WI38 (cell line): ENCODE results near the gene KRTAP10-2.
"Not testable (repeated sequence)": the region's sequence is repeated elsewhere in the genome, so short reads cannot be mapped to it uniquely, and the experiment has no call there.

Experiments
- H3K4me3 ChIP-seq: 2 replicates; pipeline ENCODE4 v1.5.1; 2011; ENCODE audit warnings: low read depth, mild to moderate bottlenecking, control low read depth, low read length
- CTCF ChIP-seq: IDR thresholded peaks from 2 replicates; pipeline ENCODE4 v1.5.1; 2012; ENCODE audit warnings: low read depth, mild to moderate bottlenecking, control low read depth, low read length

Gene KRTAP10-2

GRCh38 chr21:44556879-44557278 lies 5.6 kb upstream of the KRTAP10-2 start:
- no peak overlapping the region for H3K4me3 ChIP-seq
- TF ChIP-seq CTCF, result no peak

GRCh38 chr21:44555200-44555875 lies 4.0 kb upstream of the KRTAP10-2 start:
- H3K4me3 ChIP-seq, result no peak overlapping the region
- TF ChIP-seq CTCF, result no peak

GRCh38 chr21:44552681-44553080 lies 1.4 kb upstream of the KRTAP10-2 start:
- no peak for TF ChIP-seq CTCF
- H3K4me3 ChIP-seq, result no peak overlapping the region

DNA sequence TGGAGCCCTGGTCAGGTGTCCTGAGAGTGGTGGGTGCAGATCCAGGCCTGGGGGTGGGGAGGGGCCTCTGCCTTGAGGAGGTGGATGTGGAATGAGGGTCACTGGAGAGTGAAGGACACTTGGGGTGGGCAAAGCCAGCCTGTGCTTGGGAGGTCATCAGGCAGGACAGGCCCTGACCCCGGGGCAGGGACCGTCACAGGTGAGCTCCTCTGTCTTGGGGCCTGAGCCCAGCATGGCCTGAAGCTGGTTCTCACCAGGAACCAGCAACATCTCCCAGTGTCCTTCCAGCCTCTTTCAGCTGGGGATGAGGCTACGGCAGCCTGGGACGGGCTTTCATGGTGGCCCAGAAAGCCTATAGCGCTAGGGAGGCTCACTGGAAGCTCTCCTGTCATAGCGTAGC lies 831 bp upstream of the KRTAP10-2 start:
- TF ChIP-seq CTCF, result no peak

GRCh38 chr21:44550807-44551206 lies 498 bp downstream of the KRTAP10-2 start:
- no peak for TF ChIP-seq CTCF
- H3K4me3 ChIP-seq, result no peak overlapping the region

More for the DNA sequence above, 831 bp upstream of the KRTAP10-2 start:
- H3K4me3 ChIP-seq, result no peak overlapping the region

- not testable (repeated sequence) for H3K4me3 ChIP-seq
Observed at GRCh38 chr21:44550285-44550684, 1.0 kb downstream of the KRTAP10-2 start.

DNA sequence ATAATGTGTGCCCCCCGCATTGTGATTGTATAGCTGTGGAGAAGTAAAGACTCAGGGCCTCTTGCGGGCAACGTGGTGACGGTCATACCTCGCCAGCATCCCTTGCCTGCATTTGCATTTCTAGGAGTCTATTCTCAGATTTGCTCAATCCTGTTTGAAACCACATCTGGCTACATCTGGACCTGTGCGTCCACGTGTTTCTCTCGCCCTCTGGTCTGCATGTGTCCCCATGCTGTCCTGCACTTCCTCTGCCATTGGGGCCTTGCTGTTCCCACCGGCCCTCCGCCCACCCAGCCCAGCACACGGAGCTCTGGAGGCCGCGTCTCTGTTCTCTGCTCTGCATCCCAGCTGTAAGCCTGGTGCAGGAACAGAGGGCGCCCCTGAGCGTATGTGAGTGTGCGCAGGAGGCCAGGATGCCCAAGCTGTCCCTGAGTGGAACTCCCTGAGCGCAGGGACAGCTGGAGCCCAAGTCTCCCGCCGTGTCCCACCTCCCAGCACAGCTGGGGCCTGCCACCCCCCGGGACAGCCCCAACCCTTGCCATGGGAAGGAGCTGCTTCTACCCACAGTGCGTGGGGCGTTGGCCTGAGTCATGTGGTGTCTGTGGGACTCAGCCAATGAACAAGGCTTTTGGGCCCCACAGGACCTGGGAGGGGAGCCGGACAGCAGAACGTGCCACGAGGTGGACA lies 1.6 kb downstream of the KRTAP10-2 start:
- no peak for TF ChIP-seq CTCF
- no peak overlapping the region for H3K4me3 ChIP-seq

DNA sequence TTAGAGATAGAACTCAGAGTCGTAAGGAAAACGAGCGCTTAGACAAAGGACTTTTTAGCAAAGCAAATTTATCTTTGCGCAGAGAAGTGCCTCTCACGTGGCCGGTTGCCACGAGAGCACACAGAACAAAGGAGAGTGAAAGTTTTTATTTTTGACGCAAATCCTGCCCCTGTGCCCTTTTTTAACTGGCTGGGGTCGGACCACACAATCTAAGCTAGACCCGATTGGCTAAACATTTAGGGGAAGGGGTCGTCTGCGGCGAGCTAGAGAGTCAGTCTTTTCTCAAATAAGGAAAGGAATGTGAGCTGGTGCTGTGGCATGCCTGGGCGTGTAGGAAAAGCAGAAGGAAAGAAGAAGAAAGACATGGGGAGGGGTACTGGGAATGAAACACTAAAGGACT lies 2.4 kb downstream of the KRTAP10-2 start:
- TF ChIP-seq CTCF, result no peak

More for the DNA sequence above, 2.4 kb downstream of the KRTAP10-2 start:
- H3K4me3 ChIP-seq, result no peak overlapping the region
